HFFc6 (cell line): Measurements from ENCODE around the gene C11orf91. TPM values are rescaled to one million over a fixed set of nuclear protein-coding genes. Genes with fewer than 3 reads are reported as not detected.
"Not testable (repeated sequence)": the region's sequence is repeated elsewhere in the genome, so short reads cannot be mapped to it uniquely, and the experiment has no call there.

Experiments
- DNase-seq: peaks from one replicate; pipeline ENCODE4 v3.0.0-alpha.2; 2018
- H3K27ac Mint-ChIP-seq: 2 replicates; pipeline ENCODE4 v1.8.0; 2020; ENCODE audit warnings: mild to moderate bottlenecking, mixed read lengths
- H3K27me3 Mint-ChIP-seq: 2 replicates; pipeline ENCODE4 v1.8.0; 2021; ENCODE audit warnings: mild to moderate bottlenecking, moderate library complexity, mixed read lengths; ENCODE audit not compliant: insufficient read depth
- H3K36me3 Mint-ChIP-seq: 2 replicates; pipeline ENCODE4 v1.8.0; 2021; ENCODE audit warnings: low read depth, mixed read lengths
- H3K4me1 Mint-ChIP-seq: 2 replicates; pipeline ENCODE4 v1.8.0; 2020; ENCODE audit warnings: low read depth, mixed read lengths
- H3K4me3 Mint-ChIP-seq: 2 replicates; pipeline ENCODE4 v1.8.0; 2020; ENCODE audit warnings: mild to moderate bottlenecking, moderate library complexity, mixed read lengths
- H3K9me3 Mint-ChIP-seq: 2 replicates; pipeline ENCODE4 v1.8.0; 2020; ENCODE audit warnings: mild to moderate bottlenecking, mixed read lengths
- CTCF ChIP-seq: fragments of 200-600 bp; sonication (generic); IDR thresholded peaks from 2 replicates; pipeline ENCODE4 v1.5.0; 2021; ENCODE audit warnings: antibody characterized with exemption, mild to moderate bottlenecking
- total RNA-seq, 6 experiments: library from RNA; stranded (reverse); fragmentation: NEBNext Ultra II Directional; extraction: Animal tissue kit (Norgen Biotek cat#: 25700); gene quantifications; 2 replicates in 1 of 6; 3 replicates in 5 of 6; pipeline ENCODE4 v1.2.3, GENCODE V29; 2021

Gene C11orf91
- total RNA-seq, 6 experiments from 2014 or later: 0.59 to 0.65 (median 0.60) TPM; not detected in 2

DNA sequence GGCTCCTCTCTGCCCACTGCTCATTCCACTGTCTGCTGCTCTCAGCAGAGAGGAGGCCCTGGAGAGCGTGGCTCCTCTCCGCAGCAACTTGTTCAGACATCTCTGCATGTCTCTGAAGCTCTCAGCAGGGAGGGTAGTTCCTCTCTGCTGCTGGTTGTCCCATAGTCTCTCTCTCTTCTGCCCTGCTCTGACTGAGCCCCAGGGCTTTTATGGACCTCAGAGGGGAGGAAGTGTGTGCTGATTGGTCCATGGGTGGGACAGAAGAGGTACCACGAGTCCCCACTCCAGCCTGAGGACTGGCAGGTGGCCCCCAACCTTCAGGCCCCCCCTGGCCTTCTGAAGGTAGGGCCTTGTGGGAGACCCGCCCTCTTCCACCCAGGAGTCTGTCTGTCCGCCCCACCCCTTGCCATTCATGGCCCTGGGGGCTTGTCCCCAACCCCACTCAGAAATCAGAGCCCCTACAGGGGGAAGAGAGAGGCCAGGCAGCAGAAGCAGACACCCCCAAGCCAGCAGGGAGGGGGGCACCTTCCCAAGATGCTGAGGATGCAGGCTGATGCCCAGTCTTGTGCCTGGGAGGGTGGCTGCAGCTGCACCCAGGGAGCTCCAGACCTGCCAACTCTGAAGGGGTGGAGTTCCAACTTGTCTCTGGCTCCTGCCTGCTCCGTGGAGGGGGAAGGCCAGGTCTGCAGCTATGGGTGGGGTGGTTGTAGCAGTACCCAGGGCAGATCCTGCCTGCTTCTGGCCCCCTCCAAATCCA, 35.1 kb downstream of the C11orf91 start:
- no peak for TF ChIP-seq CTCF
- H3K9me3 Mint-ChIP-seq: no peaks in the 10 kb centered on the region
- H3K27me3 Mint-ChIP-seq: no peaks in the 10 kb centered on the region; the same call in 1 of the 2 replicates
- H3K4me1 Mint-ChIP-seq: peaks cover 36% of the 10 kb centered on the region
- no peak overlapping the region; the same call in 1 of the 2 replicates for H3K27ac Mint-ChIP-seq
- no peak overlapping the region for H3K4me3 Mint-ChIP-seq
- no peak for DNase-seq
- peaks cover 40% of the 10 kb centered on the region for H3K36me3 Mint-ChIP-seq

DNA sequence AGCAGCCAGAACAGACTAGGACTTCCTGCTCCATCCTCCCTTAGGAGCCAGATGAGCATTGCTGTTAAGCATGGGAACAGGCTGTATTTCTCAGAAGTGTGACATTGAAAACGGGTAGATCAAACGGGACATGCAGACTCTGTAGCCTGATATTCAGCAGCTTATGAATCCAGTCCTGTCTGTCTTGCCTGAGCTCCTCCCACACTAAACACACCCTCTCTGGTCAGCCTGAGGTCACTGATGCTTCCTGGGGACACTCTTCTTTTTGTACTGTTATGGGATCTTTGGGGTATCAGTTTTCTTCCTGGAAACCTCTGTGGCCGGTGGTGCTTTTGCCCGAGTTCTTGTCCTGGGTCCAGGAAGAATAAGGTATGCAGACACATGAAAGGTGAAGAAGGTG, 35.8 kb downstream of the C11orf91 start:
- peaks cover 40% of the 10 kb centered on the region for H3K36me3 Mint-ChIP-seq
- DNase-seq: no peak
- no peak overlapping the region for H3K4me3 Mint-ChIP-seq
- no peak for TF ChIP-seq CTCF
- no peaks in the 10 kb centered on the region for H3K9me3 Mint-ChIP-seq
- peak overlapping the region; percentile 27 for H3K27ac Mint-ChIP-seq
- peaks cover 29% of the 10 kb centered on the region for H3K4me1 Mint-ChIP-seq
- no peaks in the 10 kb centered on the region; the same call in 1 of the 2 replicates for H3K27me3 Mint-ChIP-seq

- Mint-ChIP-seq H3K27ac (peak overlapping the region; percentile 27; the same call in 1 of the 2 replicates), H3K4me1 (peaks cover 22% of the 10 kb centered on the region), H3K9me3 (no peaks in the 10 kb centered on the region), H3K36me3 (peaks cover 37% of the 10 kb centered on the region), H3K4me3 (no peak overlapping the region), H3K27me3 (no peaks in the 10 kb centered on the region; the same call in 1 of the 2 replicates)
- TF ChIP-seq CTCF: no peak
- DNase-seq: no peak
Observed at GRCh38 chr11:33664166-33664565, 36.5 kb downstream of the C11orf91 start.

- Mint-ChIP-seq H3K27ac (no peak overlapping the region), H3K27me3 (no peaks in the 10 kb centered on the region; the same call in 1 of the 2 replicates), H3K4me1 (peaks cover 12% of the 10 kb centered on the region), H3K4me3 (no peak overlapping the region), H3K36me3 (peaks cover 30% of the 10 kb centered on the region), H3K9me3 (no peaks in the 10 kb centered on the region)
- DNase-seq: no peak
- TF ChIP-seq CTCF: no peak
Observed at GRCh38 chr11:33663121-33663520, 37.5 kb downstream of the C11orf91 start.

- Mint-ChIP-seq H3K4me1 (peaks cover 12% of the 10 kb centered on the region), H3K36me3 (peaks cover 26% of the 10 kb centered on the region)
- H3K27ac Mint-ChIP-seq, H3K9me3 Mint-ChIP-seq, H3K27me3 Mint-ChIP-seq, H3K4me3 Mint-ChIP-seq, DNase-seq: not testable (repeated sequence)
Observed at GRCh38 chr11:33661526-33661925, 39.1 kb downstream of the C11orf91 start.

- no peak for DNase-seq
- H3K27ac Mint-ChIP-seq: no peak overlapping the region
- H3K9me3 Mint-ChIP-seq: no peaks in the 10 kb centered on the region
- H3K27me3 Mint-ChIP-seq: no peaks in the 10 kb centered on the region; the same call in 1 of the 2 replicates
- no peak overlapping the region for H3K4me3 Mint-ChIP-seq
- peaks cover 12% of the 10 kb centered on the region for H3K4me1 Mint-ChIP-seq
- no peak for TF ChIP-seq CTCF
- peaks cover 30% of the 10 kb centered on the region for H3K36me3 Mint-ChIP-seq
Observed at GRCh38 chr11:33660962-33661361, 39.7 kb downstream of the C11orf91 start.
